Ascending aorta (tissue), 2 donors: Measurements from ENCODE around the gene NOX5. TPM values are rescaled to one million over a fixed set of nuclear protein-coding genes. Genes with fewer than 3 reads are reported as not detected.

Experiments used
- DNase-seq, 2 donors: peaks; one replicate each; pipeline ENCODE4 v3.0.0-alpha.2; 2019; ENCODE audit warnings: low spot score in 2 of 2
- H3K27ac ChIP-seq, 2 donors: fragments of 200-600 bp; sonication (generic); one replicate each; pipeline ENCODE4 v1.5.1; 2016 to 2017; ENCODE audit warnings: mild to moderate bottlenecking in 1 of 2
- H3K27me3 ChIP-seq: fragments of 200-600 bp; sonication (generic); one replicate; pipeline ENCODE4 v1.5.1; 2017
- H3K36me3 ChIP-seq, 2 donors: fragments of 200-600 bp; sonication (generic); one replicate each; pipeline ENCODE4 v1.5.1; 2016
- H3K4me1 ChIP-seq, 2 donors: fragments of 200-600 bp; sonication (generic); one replicate each; pipeline ENCODE4 v1.5.1; 2016 to 2017; ENCODE audit warnings: mild to moderate bottlenecking in 1 of 2
- H3K4me3 ChIP-seq, 2 donors: fragments of 200-600 bp; sonication (generic); one replicate each; pipeline ENCODE4 v1.5.1; 2016 to 2017; ENCODE audit warnings: mild to moderate bottlenecking in 1 of 2
- H3K9me3 ChIP-seq, 2 donors: fragments of 200-600 bp; sonication (generic); one replicate each; pipeline ENCODE4 v1.5.1; 2016
- CTCF ChIP-seq, 3 experiments: fragments of 200-600 bp in 2 of 3; fragments of 450-650 bp in 1 of 3; sonication (generic) in 2 of 3; IDR thresholded peaks; one replicate each; pipeline ENCODE4 v1.5.1; 2016 to 2019; ENCODE audit warnings: antibody characterized with exemption in 3 of 3, mild to moderate bottlenecking in 1 of 3, moderate library complexity in 1 of 3
- intact Hi-C: fragments of 100-400 bp; cut with DNase I; formaldehyde crosslinking; loops from one replicate; pipeline ENCODE4 v1.15.1; 2023
- total RNA-seq: library from RNA; depleted of rRNA; stranded (reverse); fragments of >200 nt; gene quantifications from one replicate; pipeline ENCODE4 v1.1.0, GENCODE V29; 2016

NOX5 gene
- total RNA-seq, 1 donor from 2014 or later: 0.53 TPM

DNA sequence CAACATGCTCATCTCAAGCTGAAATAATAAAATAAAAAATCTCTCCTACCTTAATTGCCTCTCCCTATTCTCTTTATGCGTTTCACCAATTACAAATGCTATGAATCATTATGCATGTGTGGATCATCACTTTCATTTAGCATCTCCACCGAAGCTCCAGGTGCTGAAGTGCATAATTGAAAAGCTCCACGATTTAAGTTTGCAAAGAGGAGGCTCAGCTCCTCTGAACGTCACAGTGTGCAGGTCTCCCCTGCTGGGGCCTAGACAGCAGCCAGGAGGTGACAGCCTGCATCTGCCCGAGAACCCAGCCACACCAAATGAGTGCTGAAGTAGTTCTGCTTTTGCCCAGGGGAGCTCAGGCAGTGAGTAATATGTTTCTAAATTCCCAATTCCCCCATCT lies 85.4 kb downstream of the NOX5 start:
- Histone ChIP-seq H3K27ac (no peak overlapping the region), H3K4me3 (no peak overlapping the region), H3K36me3 (no peaks in the 10 kb centered on the region), H3K4me1 (no peaks in the 10 kb centered on the region), H3K9me3 (no peaks in the 10 kb centered on the region), H3K27me3 (no peaks in the 10 kb centered on the region)
- intact Hi-C loops: no loop called here
- no peak for TF ChIP-seq CTCF (IDR thresholded peaks at IDR 0.05)
- DNase-seq: no peak

DNA sequence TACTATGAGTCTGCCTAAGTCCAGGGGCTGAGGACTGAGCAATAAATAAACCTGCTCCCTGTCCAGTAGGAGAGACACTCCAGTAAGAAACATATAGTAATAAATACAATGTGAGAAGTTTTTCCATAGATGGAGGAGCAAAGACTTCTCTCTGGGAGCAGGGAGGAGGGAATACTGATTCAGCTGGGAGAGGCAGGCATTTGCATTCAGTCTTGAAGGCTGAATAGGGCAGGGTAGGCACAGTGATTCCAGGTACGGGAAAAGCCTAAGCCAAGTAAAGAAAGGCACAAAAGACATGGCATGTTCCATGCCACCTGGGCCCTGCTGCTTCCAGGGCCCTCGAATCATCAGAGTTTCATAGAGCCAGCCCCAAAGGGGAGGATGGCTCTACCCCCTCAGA lies 86.3 kb downstream of the NOX5 start:
- DNase-seq: no peak
- no peaks in the 10 kb centered on the region for H3K4me1 ChIP-seq
- no peaks in the 10 kb centered on the region for H3K36me3 ChIP-seq
- H3K9me3 ChIP-seq: no peaks in the 10 kb centered on the region
- no peak overlapping the region for H3K27ac ChIP-seq
- TF ChIP-seq CTCF (IDR thresholded peaks at IDR 0.05): no peak
- no peak overlapping the region for H3K4me3 ChIP-seq
- intact Hi-C loops: no loop called here
- H3K27me3 ChIP-seq: no peaks in the 10 kb centered on the region

- H3K27ac ChIP-seq: no peak overlapping the region
- no peak for DNase-seq
- no peaks in the 10 kb centered on the region for H3K4me1 ChIP-seq
- no peaks in the 10 kb centered on the region for H3K27me3 ChIP-seq
- intact Hi-C loops: no loop called here
- TF ChIP-seq CTCF (IDR thresholded peaks at IDR 0.05): no peak
- no peaks in the 10 kb centered on the region for H3K36me3 ChIP-seq
- no peak overlapping the region for H3K4me3 ChIP-seq
- H3K9me3 ChIP-seq: no peaks in the 10 kb centered on the region
These were observed 89.7 kb downstream of the NOX5 start for GRCh38 chr15:69104050-69104750.

GRCh38 chr15:69105451-69105985 lies 91.0 kb downstream of the NOX5 start:
- H3K4me3 ChIP-seq: no peak overlapping the region
- H3K4me1 ChIP-seq: no peaks in the 10 kb centered on the region
- no peak for DNase-seq
- TF ChIP-seq CTCF (IDR thresholded peaks at IDR 0.05): no peak
- intact Hi-C loops: no loop called here
- H3K36me3 ChIP-seq: no peaks in the 10 kb centered on the region
- no peak overlapping the region for H3K27ac ChIP-seq
- H3K9me3 ChIP-seq: no peaks in the 10 kb centered on the region
- H3K27me3 ChIP-seq: no peaks in the 10 kb centered on the region

- no peaks in the 10 kb centered on the region for H3K27me3 ChIP-seq
- no peak overlapping the region for H3K4me3 ChIP-seq
- no peaks in the 10 kb centered on the region for H3K36me3 ChIP-seq
- no peaks in the 10 kb centered on the region for H3K9me3 ChIP-seq
- H3K27ac ChIP-seq: no peak overlapping the region
- TF ChIP-seq CTCF (IDR thresholded peaks at IDR 0.05): no peak
- no peak for DNase-seq
- H3K4me1 ChIP-seq: no peaks in the 10 kb centered on the region
- intact Hi-C loops: no loop called here
These were observed 92.6 kb downstream of the NOX5 start for GRCh38 chr15:69107025-69107620.

Other genes with a start within 250 kb of the NOX5 start
- 19.2 TPM for gene ANP32A, start 193.8 kb upstream of the NOX5 start, total RNA-seq
- gene SPESP1, start 84.2 kb upstream of the NOX5 start, total RNA-seq: 6.1 TPM
- gene GLCE, start 145.9 kb downstream of the NOX5 start, total RNA-seq: 13.9 TPM